ENCODE measurements around the gene NKX1-1. TPM values are rescaled to one million over a fixed set of nuclear protein-coding genes. Genes with fewer than 3 reads are reported as not detected.

NKX1-1 gene
- total RNA-seq, 2 experiments from 2014 or later: not detected

DNA sequence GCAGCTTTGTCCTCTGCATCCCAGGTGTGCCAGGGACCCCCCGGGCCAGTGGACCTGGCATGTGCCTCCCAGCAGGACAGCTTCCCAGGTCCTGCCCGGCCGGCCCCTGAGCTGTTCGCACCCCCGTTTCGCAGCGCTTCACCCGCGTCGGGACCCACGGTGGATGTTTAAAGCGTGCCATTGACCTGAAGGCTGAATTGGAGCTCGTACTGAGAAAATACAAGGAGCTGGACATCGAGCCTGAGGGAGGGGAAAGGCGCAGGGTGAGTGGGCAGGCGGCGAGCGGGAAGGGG is 51.3 kb downstream of the NKX1-1 start:
- Mint-ChIP-seq H3K36me3 (ENCODE audit: low read depth) (peaks cover 3% of the 10 kb centered on the region), H3K27me3 (no peaks in the 10 kb centered on the region), H3K4me3 (no peak overlapping the region), H3K4me1 (peaks cover 10% of the 10 kb centered on the region), H3K27ac (no peak overlapping the region), H3K9me3 (no peaks in the 10 kb centered on the region)
- no peak for DNase-seq
- POLR2A ChIA-PET: no interaction called here
- CTCF ChIA-PET: interaction anchor here (0.6 to 1.5 kb wide), 4 partner anchors 224 to 602 kb away, joined by 3 to 4 read pairs (median 3); no protein-coding TSS in a partner anchor

DNA sequence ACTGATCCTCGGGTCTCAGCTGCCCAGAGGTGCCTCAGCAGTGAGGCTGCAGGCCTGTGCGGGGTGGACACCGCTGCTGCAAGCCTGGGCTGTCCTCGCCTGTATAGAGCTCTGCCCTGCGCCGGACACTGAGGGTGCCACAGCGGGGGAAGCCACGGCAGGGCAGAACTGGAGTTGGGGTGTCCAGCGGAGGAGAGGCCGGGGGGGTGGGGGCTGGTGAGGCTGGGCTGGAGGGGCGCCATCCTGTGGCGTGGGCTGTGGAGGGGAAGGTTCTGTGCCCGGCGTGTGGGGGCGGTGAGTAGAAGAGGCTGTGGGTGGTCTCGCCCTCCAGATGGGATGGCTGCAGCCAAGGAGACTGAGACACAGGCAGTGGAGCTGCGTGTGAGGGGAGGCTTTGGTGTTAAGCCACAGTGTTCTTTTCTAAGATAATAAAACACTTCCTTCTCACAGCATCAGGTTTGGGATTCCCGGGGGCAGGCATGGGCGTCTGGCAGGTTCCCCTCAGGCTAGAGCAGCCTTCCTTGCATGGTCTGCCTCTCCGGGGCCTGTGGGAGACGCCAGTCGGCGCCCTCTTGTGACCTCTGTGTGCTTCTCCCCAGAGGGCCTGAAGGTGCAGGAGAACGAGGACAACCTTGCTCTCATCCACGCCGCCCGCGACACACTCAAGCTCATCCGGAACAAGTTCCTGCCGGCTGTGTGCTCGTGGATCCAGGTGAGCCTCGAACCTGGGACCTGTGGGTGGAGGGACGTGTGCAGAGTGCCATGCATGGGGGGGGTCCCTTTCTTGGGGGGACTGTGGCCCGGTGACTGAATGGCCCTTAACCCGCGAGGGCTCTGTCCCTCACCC is 51.9 kb downstream of the NKX1-1 start:
- POLR2A ChIA-PET: no interaction called here
- no peaks in the 10 kb centered on the region for H3K27me3 Mint-ChIP-seq
- H3K27ac Mint-ChIP-seq: no peak overlapping the region
- peaks cover 3% of the 10 kb centered on the region for H3K36me3 Mint-ChIP-seq (ENCODE audit: low read depth)
- CTCF ChIA-PET: interaction anchor here (0.6 to 1.5 kb wide), 4 partner anchors 223 to 601 kb away, joined by 3 to 4 read pairs (median 3); no protein-coding TSS in a partner anchor
- DNase-seq: no peak
- peaks cover 15% of the 10 kb centered on the region for H3K4me1 Mint-ChIP-seq
- H3K4me3 Mint-ChIP-seq: no peak overlapping the region
- no peaks in the 10 kb centered on the region for H3K9me3 Mint-ChIP-seq

DNA sequence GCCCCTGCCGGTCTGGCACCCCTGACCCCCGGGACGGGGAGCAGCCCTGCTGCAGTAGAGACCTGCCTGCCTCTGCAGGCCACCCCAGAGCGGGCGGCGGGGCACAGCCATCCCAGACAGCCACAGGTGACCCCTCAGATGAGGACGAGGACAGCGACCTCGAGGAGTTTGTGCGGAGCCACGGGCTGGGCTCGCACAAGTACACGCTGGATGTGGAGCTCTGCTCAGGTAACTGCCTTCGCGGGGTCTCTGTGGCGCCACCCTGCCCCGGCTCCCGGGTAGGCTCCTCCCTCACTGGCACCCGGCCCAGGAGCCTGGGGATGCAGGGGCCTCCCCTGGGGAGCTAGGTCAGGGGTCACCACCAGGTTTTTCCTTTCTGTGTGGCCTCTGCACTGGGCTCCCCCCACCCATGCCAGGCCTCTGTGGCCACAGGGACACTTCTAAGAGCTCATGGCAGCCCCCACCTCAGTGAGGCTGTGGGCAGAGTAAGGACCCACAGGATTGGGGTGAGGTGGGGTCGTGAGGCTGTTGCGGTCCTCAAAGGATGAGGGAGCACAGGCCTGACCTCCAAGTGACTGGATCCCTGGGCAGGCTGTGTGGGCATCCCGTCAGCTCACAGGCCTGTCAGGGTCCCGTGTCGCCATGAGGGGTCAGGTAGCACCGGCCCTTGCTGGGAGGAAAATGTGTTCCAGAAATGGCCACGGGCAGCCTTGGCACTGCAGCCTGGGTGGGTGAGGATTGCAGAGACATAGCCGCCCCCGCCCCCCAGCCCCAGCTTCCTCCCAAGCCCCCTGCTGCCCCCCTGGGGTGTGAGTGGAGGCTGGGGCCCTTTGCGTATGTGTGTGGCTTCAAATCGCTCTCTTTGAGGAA is 52.8 kb downstream of the NKX1-1 start:
- H3K4me3 Mint-ChIP-seq: no peak overlapping the region
- CTCF ChIA-PET: interaction anchor here (1.4 to 1.8 kb wide), 2 partner anchors 12 to 88 kb away, joined by 4 read pairs; no protein-coding TSS in a partner anchor
- POLR2A ChIA-PET: no interaction called here
- no peak overlapping the region for H3K27ac Mint-ChIP-seq
- H3K36me3 Mint-ChIP-seq (ENCODE audit: low read depth): peaks cover 7% of the 10 kb centered on the region
- peaks cover 23% of the 10 kb centered on the region for H3K4me1 Mint-ChIP-seq
- DNase-seq: no peak
- H3K9me3 Mint-ChIP-seq: no peaks in the 10 kb centered on the region
- H3K27me3 Mint-ChIP-seq: no peaks in the 10 kb centered on the region

Other genes starting within 250 kb of the NKX1-1 start
- gene SPON2, start 233.9 kb downstream of the NKX1-1 start, total RNA-seq: 10 to 100 TPM; 21.5 to 28.3 TPM
- 100 to 1,000 TPM; 223 to 242 TPM for gene CTBP1, start 157.3 kb downstream of the NKX1-1 start, total RNA-seq
- 10 to 100 TPM; 63.8 to 69.0 TPM for gene MAEA, start 116.6 kb downstream of the NKX1-1 start, total RNA-seq
- gene UVSSA, start 59.2 kb downstream of the NKX1-1 start, total RNA-seq: 10 to 100 TPM; 19.1 to 23.0 TPM